MG63 (cell line): ENCODE data around the gene CACNA2D1. TPM values are rescaled to one million over a fixed set of nuclear protein-coding genes. Genes with fewer than 3 reads are reported as not detected.

Experiments
- DNase-seq: peaks from one replicate; pipeline ENCODE4 v3.0.0-alpha.2; 2020
- H3K27me3 ChIP-seq: fragments of 250-450 bp; sonication (Bioruptor Pico); 2 replicates; pipeline ENCODE4 v1.5.1; 2020; ENCODE audit warnings: mild to moderate bottlenecking, moderate library complexity
- H3K36me3 ChIP-seq: fragments of 250-450 bp; sonication (Bioruptor Pico); 2 replicates; pipeline ENCODE4 v1.5.1; 2020; ENCODE audit warnings: mild to moderate bottlenecking, moderate library complexity
- H3K4me3 ChIP-seq: fragments of 250-450 bp; sonication (Bioruptor Pico); 2 replicates; pipeline ENCODE4 v1.5.1; 2020; ENCODE audit warnings: mild to moderate bottlenecking, moderate library complexity
- H3K9me3 ChIP-seq: fragments of 250-450 bp; sonication (Bioruptor Pico); 2 replicates; pipeline ENCODE4 v1.5.1; 2020; ENCODE audit warnings: mild to moderate bottlenecking, moderate library complexity
- total RNA-seq: library from RNA; depleted of rRNA; stranded (reverse); fragments of >200 nt; shearing (Covaris generic); gene quantifications from 2 replicates; pipeline ENCODE4 v1.2.3, GENCODE V29; 2014; ENCODE audit warnings: low replicate concordance

Gene CACNA2D1
- total RNA-seq, 1 experiment from 2014 or later, result 9.7 TPM

GRCh38 chr7:81934596-81935301 is 508.8 kb downstream of the CACNA2D1 start:
- H3K27me3 ChIP-seq, result no peaks in the 10 kb centered on the region
- no peak for DNase-seq
- no peaks in the 10 kb centered on the region for H3K36me3 ChIP-seq
- H3K9me3 ChIP-seq, result no peaks in the 10 kb centered on the region
- H3K4me3 ChIP-seq, result no peak overlapping the region

GRCh38 chr7:81932936-81933335 is 510.6 kb downstream of the CACNA2D1 start:
- no peak for DNase-seq
- no peak overlapping the region for H3K4me3 ChIP-seq
- H3K9me3 ChIP-seq, result no peaks in the 10 kb centered on the region
- H3K36me3 ChIP-seq, result no peaks in the 10 kb centered on the region
- H3K27me3 ChIP-seq, result no peaks in the 10 kb centered on the region

- no peaks in the 10 kb centered on the region for H3K36me3 ChIP-seq
- DNase-seq, result no peak
- no peaks in the 10 kb centered on the region for H3K9me3 ChIP-seq
- no peaks in the 10 kb centered on the region for H3K27me3 ChIP-seq
- H3K4me3 ChIP-seq, result no peak overlapping the region
These were observed 514.2 kb downstream of the CACNA2D1 start for GRCh38 chr7:81929386-81929785.

GRCh38 chr7:81926154-81926553 is 517.4 kb downstream of the CACNA2D1 start:
- DNase-seq, result no peak
- Histone ChIP-seq H3K9me3 (no peaks in the 10 kb centered on the region), H3K4me3 (no peak overlapping the region), H3K27me3 (no peaks in the 10 kb centered on the region), H3K36me3 (no peaks in the 10 kb centered on the region)

- no peaks in the 10 kb centered on the region for H3K9me3 ChIP-seq
- no peaks in the 10 kb centered on the region for H3K36me3 ChIP-seq
- no peaks in the 10 kb centered on the region for H3K27me3 ChIP-seq
- no peak overlapping the region for H3K4me3 ChIP-seq
- no peak for DNase-seq
These were observed 518.0 kb downstream of the CACNA2D1 start for GRCh38 chr7:81925530-81925929.

- H3K36me3 ChIP-seq, result no peaks in the 10 kb centered on the region
- DNase-seq, result no peak
- no peaks in the 10 kb centered on the region for H3K27me3 ChIP-seq
- no peak overlapping the region for H3K4me3 ChIP-seq
- H3K9me3 ChIP-seq, result no peaks in the 10 kb centered on the region
These were observed 519.1 kb downstream of the CACNA2D1 start for GRCh38 chr7:81924494-81924893.

GRCh38 chr7:81919494-81919893 is 524.1 kb downstream of the CACNA2D1 start:
- no peak for DNase-seq
- Histone ChIP-seq H3K27me3 (no peaks in the 10 kb centered on the region), H3K9me3 (no peaks in the 10 kb centered on the region)

GRCh38 chr7:81908220-81908619 is 535.4 kb downstream of the CACNA2D1 start:
- no peak for DNase-seq
- H3K36me3 ChIP-seq, result no peaks in the 10 kb centered on the region
- H3K27me3 ChIP-seq, result no peaks in the 10 kb centered on the region
- H3K9me3 ChIP-seq, result no peaks in the 10 kb centered on the region
- no peak overlapping the region for H3K4me3 ChIP-seq

More at GRCh38 chr7:81919494-81919893, 524.1 kb downstream of the CACNA2D1 start:
- no peaks in the 10 kb centered on the region for H3K36me3 ChIP-seq
- no peak overlapping the region for H3K4me3 ChIP-seq

- peak; percentile 37 for DNase-seq
- no peaks in the 10 kb centered on the region for H3K27me3 ChIP-seq
- H3K36me3 ChIP-seq, result no peaks in the 10 kb centered on the region
These were observed 540.5 kb downstream of the CACNA2D1 start for GRCh38 chr7:81903115-81903514.

GRCh38 chr7:81902536-81902935 is 541.0 kb downstream of the CACNA2D1 start:
- no peaks in the 10 kb centered on the region for H3K27me3 ChIP-seq
- no peaks in the 10 kb centered on the region for H3K9me3 ChIP-seq
- no peak overlapping the region for H3K4me3 ChIP-seq
- no peak for DNase-seq
- no peaks in the 10 kb centered on the region for H3K36me3 ChIP-seq

More at GRCh38 chr7:81903115-81903514, 540.5 kb downstream of the CACNA2D1 start:
- H3K4me3 ChIP-seq, result no peak overlapping the region
- no peaks in the 10 kb centered on the region for H3K9me3 ChIP-seq
